Keratinocyte (primary cell): ENCODE data around the gene MACF1. TPM values are rescaled to one million over a fixed set of nuclear protein-coding genes. Genes with fewer than 3 reads are reported as not detected.

Source experiments
- DNase-seq: peaks from one replicate; pipeline ENCODE4 v3.0.0-alpha.2; 2011; ENCODE audit warnings: low read depth, missing footprints, low spot score
- FAIRE-seq: peaks from 2 replicates; lab custom pipeline; 2011; peaks lifted over from hg19 to GRCh38; lab: Jason Lieb, UNC
- H2AFZ ChIP-seq: 2 replicates; pipeline ENCODE4 v1.6.0; 2012; ENCODE audit warnings: low read length, control low read depth, inconsistent platforms; ENCODE audit not compliant: control insufficient read depth
- H3K27ac ChIP-seq: 2 replicates; pipeline ENCODE4 v1.5.1; 2011; ENCODE audit warnings: low read length; ENCODE audit not compliant: control insufficient read depth, insufficient read depth
- H3K27me3 ChIP-seq: 3 replicates; pipeline ENCODE4 v1.6.0; 2011; ENCODE audit warnings: low read length; ENCODE audit not compliant: control insufficient read depth, insufficient read depth; ENCODE audit errors: extremely low read depth
- H3K36me3 ChIP-seq, 2 experiments: 2 replicates in 1 of 2; 3 replicates in 1 of 2; pipeline ENCODE4 v1.5.1; 2011; ENCODE audit warnings: low read length in 2 of 2, mild to moderate bottlenecking in 1 of 2; ENCODE audit not compliant: control insufficient read depth in 2 of 2, insufficient read depth in 2 of 2; ENCODE audit errors: extremely low read depth in 1 of 2
- H3K4me1 ChIP-seq: 3 replicates; pipeline ENCODE4 v1.5.1; 2011; ENCODE audit warnings: low read length; ENCODE audit not compliant: control insufficient read depth, insufficient read depth; ENCODE audit errors: extremely low read depth
- H3K4me2 ChIP-seq: 3 replicates; pipeline ENCODE4 v1.6.0; 2011; ENCODE audit warnings: low read depth, low read length; ENCODE audit not compliant: control insufficient read depth, insufficient read depth; ENCODE audit errors: extremely low read depth
- H3K4me3 ChIP-seq, 3 experiments: fragments of 200-600 bp in 1 of 3; sonication (generic) in 1 of 3; 2 replicates in 2 of 3; 3 replicates in 1 of 3; pipeline ENCODE4 v1.5.1; 2011 to 2016; ENCODE audit warnings: low read length in 3 of 3, mild to moderate bottlenecking in 3 of 3, control low read depth in 2 of 3, inconsistent platforms in 1 of 3, low read depth in 1 of 3, mixed read lengths in 1 of 3, mixed run types in 1 of 3, moderate library complexity in 1 of 3; ENCODE audit not compliant: control insufficient read depth in 2 of 3, insufficient read depth in 2 of 3; ENCODE audit errors: extremely low read depth in 1 of 3
- H3K79me2 ChIP-seq: 2 replicates; pipeline ENCODE4 v1.6.0; 2012; ENCODE audit warnings: low read length; ENCODE audit not compliant: control insufficient read depth, insufficient read depth
- H3K9ac ChIP-seq: 3 replicates; pipeline ENCODE4 v1.6.0; 2011; ENCODE audit warnings: low read length; ENCODE audit not compliant: control insufficient read depth, insufficient read depth; ENCODE audit errors: extremely low read depth
- H3K9me1 ChIP-seq: 3 replicates; pipeline ENCODE4 v1.6.0; 2011; ENCODE audit warnings: low read length; ENCODE audit not compliant: control insufficient read depth, insufficient read depth; ENCODE audit errors: extremely low read depth
- H3K9me3 ChIP-seq: 2 replicates; pipeline ENCODE4 v1.5.1; 2012; ENCODE audit warnings: low read depth, low read length; ENCODE audit not compliant: control insufficient read depth
- H4K20me1 ChIP-seq: 3 replicates; pipeline ENCODE4 v1.6.0; 2011; ENCODE audit warnings: low read length; ENCODE audit not compliant: control insufficient read depth, insufficient read depth; ENCODE audit errors: extremely low read depth
- CTCF ChIP-seq, 3 experiments: IDR thresholded peaks in 1 of 3; conservative IDR thresholded peaks in 1 of 3; optimal IDR thresholded peaks in 1 of 3; 2 replicates in 2 of 3; 3 replicates in 1 of 3; pipeline versions ENCODE3 to v1.5.1; 2011; ENCODE audit warnings: low read length in 3 of 3, mild to moderate bottlenecking in 3 of 3, moderate library complexity in 2 of 3, control low read depth in 1 of 3, inconsistent platforms in 1 of 3; ENCODE audit not compliant: insufficient read depth in 2 of 3; ENCODE audit errors: extremely low read depth in 1 of 3
- EZH2 ChIP-seq: IDR thresholded peaks from one replicate; pipeline ENCODE4 v1.6.1; 2012; ENCODE audit warnings: inconsistent platforms, mild to moderate bottlenecking, low read length, moderate library complexity
- dilution Hi-C: fragments of 300-500 bp; cut with MboI; formaldehyde crosslinking; loops from one replicate; pipeline ENCODE4 v1.7.0; 2020; ENCODE audit warnings: low sequenced_read_pairs; ENCODE audit not compliant: extremely low pct_ligation_motif_present
- polyA plus RNA-seq, 5 experiments: library from polyadenylated mRNA; depleted of rRNA in 3 of 5; stranded (reverse) in 3 of 5; stranded (forward) in 1 of 5; unstranded in 1 of 5; fragments of >200 nt; gene quantifications; 1 replicate in 1 of 5; 2 replicates in 3 of 5; 3 replicates in 1 of 5; pipeline versions ENCODE4 v1.2.1 to v1.2.3, GENCODE V29; 2011 to 2012; ENCODE audit warnings: missing spikeins in 2 of 5, low read depth in 1 of 5, low replicate concordance in 1 of 5

The MACF1 gene
- polyA plus RNA-seq, 1 donor (not counting 4 experiments of a cell fraction or from before 2014, with no cell fraction given): 111 TPM

- FAIRE-seq (no peak), DNase-seq (no peak)
- H3K27me3 ChIP-seq: no peaks in the 10 kb centered on the region
- H3K4me1 ChIP-seq: peaks cover 9% of the 10 kb centered on the region
- no peak overlapping the region for H3K4me3 ChIP-seq
- no peak overlapping the region for H3K27ac ChIP-seq
- dilution Hi-C loops: no loop called here
- H3K9ac ChIP-seq: no peak overlapping the region
- H4K20me1 ChIP-seq: no peaks in the 10 kb centered on the region
- H3K9me3 ChIP-seq: no peaks in the 10 kb centered on the region
- peaks cover 4% of the 10 kb centered on the region for H3K9me1 ChIP-seq
- TF ChIP-seq CTCF (optimal IDR thresholded peaks at IDR 0.05 in 1 of 3, IDR thresholded peaks at IDR 0.05 in 1 of 3, conservative IDR thresholded peaks at IDR 0.05 in 1 of 3; ENCODE audit: extremely low read depth in 1 of 3, insufficient read depth in 2 of 3, low read length in 3 of 3) (no peak), EZH2 (no peak)
- no peak overlapping the region for H2AFZ ChIP-seq
- no peak overlapping the region for H3K4me2 ChIP-seq
- H3K36me3 ChIP-seq: peaks cover 39 to 43% of the 10 kb centered on the region in 2 experiments
- peaks cover 19% of the 10 kb centered on the region for H3K79me2 ChIP-seq
These were observed 180.8 kb downstream of the MACF1 start for GRCh38 chr1:39385067-39385988.

GRCh38 chr1:39386997-39387396, 182.5 kb downstream of the MACF1 start:
- H3K27ac ChIP-seq: no peak overlapping the region
- no peak overlapping the region for H3K9ac ChIP-seq
- H2AFZ ChIP-seq: no peak overlapping the region
- no peak overlapping the region for H3K4me3 ChIP-seq
- dilution Hi-C loops: no loop called here
- peaks cover 18% of the 10 kb centered on the region for H3K4me1 ChIP-seq
- no peaks in the 10 kb centered on the region for H3K27me3 ChIP-seq
- peaks cover 4% of the 10 kb centered on the region for H3K9me1 ChIP-seq
- no peaks in the 10 kb centered on the region for H3K9me3 ChIP-seq
- DNase-seq (no peak), FAIRE-seq (no peak)
- no peaks in the 10 kb centered on the region for H4K20me1 ChIP-seq
- TF ChIP-seq EZH2: no peak
- no peak for TF ChIP-seq CTCF (optimal IDR thresholded peaks at IDR 0.05 in 1 of 3, IDR thresholded peaks at IDR 0.05 in 1 of 3, conservative IDR thresholded peaks at IDR 0.05 in 1 of 3; ENCODE audit: extremely low read depth in 1 of 3, insufficient read depth in 2 of 3, low read length in 3 of 3)
- peaks cover 31 to 33% of the 10 kb centered on the region in 2 experiments for H3K36me3 ChIP-seq
- H3K4me2 ChIP-seq: no peak overlapping the region
- H3K79me2 ChIP-seq: peaks cover 24% of the 10 kb centered on the region
